ENCODE data around the gene SLC2A4RG.

DNA sequence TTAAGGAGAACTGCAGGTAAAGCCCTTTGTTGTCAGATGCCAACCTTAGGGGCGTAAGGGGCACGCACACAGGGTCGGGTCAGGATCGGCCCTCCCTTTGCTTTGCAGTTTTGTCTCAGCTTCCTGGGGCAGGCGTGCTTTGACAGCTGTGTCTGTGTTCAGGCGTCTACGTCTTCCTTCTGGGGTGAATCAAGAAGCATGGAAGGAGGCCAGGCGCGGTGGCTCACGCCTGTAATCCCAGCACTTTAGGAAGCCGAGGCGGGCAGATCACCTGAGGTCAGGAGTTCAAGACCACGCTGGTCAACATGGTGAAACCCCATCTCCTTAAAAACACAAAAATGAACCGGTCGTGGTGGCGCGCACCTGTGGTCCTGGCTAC is 30.4 kb upstream of the SLC2A4RG start:
- TF ChIP-seq POLR2AphosphoS5 (IDR thresholded peaks at IDR 0.05) (no peak), POLR2A (IDR thresholded peaks at IDR 0.05) (no peak)
- TF ChIP-seq, protein P1, sequence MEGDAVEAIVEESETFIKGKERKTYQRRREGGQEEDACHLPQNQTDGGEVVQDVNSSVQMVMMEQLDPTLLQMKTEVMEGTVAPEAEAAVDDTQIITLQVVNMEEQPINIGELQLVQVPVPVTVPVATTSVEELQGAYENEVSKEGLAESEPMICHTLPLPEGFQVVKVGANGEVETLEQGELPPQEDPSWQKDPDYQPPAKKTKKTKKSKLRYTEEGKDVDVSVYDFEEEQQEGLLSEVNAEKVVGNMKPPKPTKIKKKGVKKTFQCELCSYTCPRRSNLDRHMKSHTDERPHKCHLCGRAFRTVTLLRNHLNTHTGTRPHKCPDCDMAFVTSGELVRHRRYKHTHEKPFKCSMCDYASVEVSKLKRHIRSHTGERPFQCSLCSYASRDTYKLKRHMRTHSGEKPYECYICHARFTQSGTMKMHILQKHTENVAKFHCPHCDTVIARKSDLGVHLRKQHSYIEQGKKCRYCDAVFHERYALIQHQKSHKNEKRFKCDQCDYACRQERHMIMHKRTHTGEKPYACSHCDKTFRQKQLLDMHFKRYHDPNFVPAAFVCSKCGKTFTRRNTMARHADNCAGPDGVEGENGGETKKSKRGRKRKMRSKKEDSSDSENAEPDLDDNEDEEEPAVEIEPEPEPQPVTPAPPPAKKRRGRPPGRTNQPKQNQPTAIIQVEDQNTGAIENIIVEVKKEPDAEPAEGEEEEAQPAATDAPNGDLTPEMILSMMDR (IDR thresholded peaks at IDR 0.05) = no peak
